ENCODE results near the gene TPO.

GRCh38 chr2:1397350-1397749 is 15.9 kb upstream of the TPO start:
- TF ChIP-seq CTCF (IDR thresholded peaks at IDR 0.05) (no peak), POLR2A (IDR thresholded peaks at IDR 0.05) (no peak)
